ENCODE results near the gene IL18R1.

- TF ChIP-seq CTCF (IDR thresholded peaks at IDR 0.05; ENCODE audit: low read length) = no peak
- TF ChIP-seq EZH2phosphoT487 (IDR thresholded peaks at IDR 0.05; ENCODE audit: low read length) = no peak
- no peak for TF ChIP-seq EZH2 (optimal IDR thresholded peaks at IDR 0.05; ENCODE audit: low read depth, low read length)
Measured at GRCh38 chr2:102432386-102432785, 76.8 kb downstream of the IL18R1 start.

Measured in MM.1S (cell line).